Loucy (cell line): ENCODE data around the gene ODC1.

Source experiments
- H2AFZ ChIP-seq: fragments of 200-600 bp; sonication (generic); 2 replicates; pipeline ENCODE4 v1.6.0; 2016; ENCODE audit warnings: antibody characterized with exemption, mild to moderate bottlenecking, low read length, moderate library complexity
- H3F3A ChIP-seq: fragments of 200-600 bp; 2 replicates; pipeline ENCODE4 v1.6.0; 2016; ENCODE audit warnings: antibody characterized with exemption, low read depth, mild to moderate bottlenecking
- H3K27me3 ChIP-seq: fragments of 200-600 bp; sonication (generic); 2 replicates; pipeline ENCODE4 v1.6.1; 2014; ENCODE audit warnings: low read length, mild to moderate bottlenecking; ENCODE audit not compliant: insufficient read depth, poor library complexity, severe bottlenecking
- H3K36me3 ChIP-seq: fragments of 200-600 bp; sonication (generic); 2 replicates; pipeline ENCODE4 v1.6.1; 2016; ENCODE audit warnings: low read length; ENCODE audit not compliant: insufficient read depth
- H3K4me1 ChIP-seq: fragments of 200-600 bp; sonication (generic); 2 replicates; pipeline ENCODE4 v1.5.1; 2014; ENCODE audit warnings: low read length, mild to moderate bottlenecking; ENCODE audit not compliant: insufficient read depth, poor library complexity, severe bottlenecking
- H3K4me2 ChIP-seq: fragments of 200-600 bp; sonication (generic); 2 replicates; pipeline ENCODE4 v1.6.0; 2014; ENCODE audit warnings: antibody characterized with exemption, low read length, low read depth, mild to moderate bottlenecking; ENCODE audit not compliant: poor library complexity, severe bottlenecking
- H3K4me3 ChIP-seq: fragments of 200-600 bp; sonication (generic); 2 replicates; pipeline ENCODE4 v1.5.1; 2014; ENCODE audit warnings: low read length, mild to moderate bottlenecking, mixed read lengths; ENCODE audit not compliant: poor library complexity, severe bottlenecking
- H3K79me2 ChIP-seq: fragments of 200-600 bp; sonication (generic); 2 replicates; pipeline ENCODE4 v1.6.1; 2014; ENCODE audit warnings: low read length; ENCODE audit not compliant: insufficient read depth
- H3K9ac ChIP-seq: fragments of 200-600 bp; sonication (generic); 2 replicates; pipeline ENCODE4 v1.6.0; 2014; ENCODE audit warnings: mild to moderate bottlenecking, low read depth, low read length, moderate library complexity; ENCODE audit not compliant: poor library complexity, severe bottlenecking
- H3K9me2 ChIP-seq: fragments of 200-600 bp; sonication (generic); replicated peaks from 2 replicates; pipeline ENCODE4 v1.6.1; 2016; ENCODE audit warnings: low read depth, low read length, mixed read lengths
- H3K9me3 ChIP-seq: fragments of 200-600 bp; sonication (generic); 2 replicates; pipeline ENCODE4 v1.6.1; 2014; ENCODE audit warnings: mild to moderate bottlenecking, antibody characterized with exemption, low read length, low read depth; ENCODE audit not compliant: insufficient read depth
- H4K20me1 ChIP-seq: fragments of 200-600 bp; sonication (generic); 2 replicates; pipeline ENCODE4 v1.6.0; 2014; ENCODE audit warnings: antibody characterized with exemption, low read length, mild to moderate bottlenecking; ENCODE audit not compliant: insufficient read depth, poor library complexity, severe bottlenecking
- EZH2phosphoT487 ChIP-seq: fragments of 200-600 bp; IDR thresholded peaks from 2 replicates; pipeline ENCODE4 v1.6.1; 2018; ENCODE audit warnings: antibody characterized with exemption, mild to moderate bottlenecking, moderate library complexity, borderline replicate concordance
- TF ChIP-seq, protein P1 (sequence below): fragments of 200-600 bp; sonication (generic); conservative IDR thresholded peaks from 2 replicates; pipeline ENCODE4 v1.5.1; 2014; ENCODE audit warnings: mild to moderate bottlenecking, antibody characterized with exemption, low read length

The ODC1 gene

DNA sequence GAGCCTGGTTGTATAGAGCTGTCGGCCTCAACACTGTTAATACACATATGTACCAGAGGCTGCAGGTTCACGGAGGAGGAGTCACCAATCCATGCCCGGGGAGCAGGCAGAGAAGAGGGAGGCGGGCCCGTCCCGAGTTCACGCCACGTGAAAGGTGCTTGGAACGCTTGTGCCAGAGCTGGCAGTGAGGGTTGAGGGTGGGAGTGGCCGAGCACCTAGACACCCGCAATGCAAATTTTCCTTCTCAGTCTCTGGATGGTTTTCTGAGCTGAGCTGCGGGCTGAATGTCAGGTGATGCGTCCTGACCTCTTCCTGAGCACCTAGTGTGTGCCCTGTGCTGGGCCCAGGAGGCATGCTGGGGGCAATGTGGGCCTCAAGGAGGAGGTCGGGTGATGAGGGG lies 52.2 kb downstream of the ODC1 start:
- Histone ChIP-seq H3F3A (no peaks in the 10 kb centered on the region), H3K9ac (no peak overlapping the region), H3K27me3 (no peaks in the 10 kb centered on the region), H2AFZ (no peak overlapping the region), H3K4me2 (no peak overlapping the region), H4K20me1 (no peaks in the 10 kb centered on the region), H3K4me1 (peaks cover 20% of the 10 kb centered on the region), H3K36me3 (peaks cover 6% of the 10 kb centered on the region; the same call in 1 of the 2 replicates), H3K79me2 (peaks cover 53% of the 10 kb centered on the region; the same call in 1 of the 2 replicates), H3K9me3 (no peaks in the 10 kb centered on the region), H3K9me2 (no peaks in the 10 kb centered on the region), H3K4me3 (no peak overlapping the region)
- TF ChIP-seq EZH2phosphoT487, result no peak
- TF ChIP-seq, protein P1, sequence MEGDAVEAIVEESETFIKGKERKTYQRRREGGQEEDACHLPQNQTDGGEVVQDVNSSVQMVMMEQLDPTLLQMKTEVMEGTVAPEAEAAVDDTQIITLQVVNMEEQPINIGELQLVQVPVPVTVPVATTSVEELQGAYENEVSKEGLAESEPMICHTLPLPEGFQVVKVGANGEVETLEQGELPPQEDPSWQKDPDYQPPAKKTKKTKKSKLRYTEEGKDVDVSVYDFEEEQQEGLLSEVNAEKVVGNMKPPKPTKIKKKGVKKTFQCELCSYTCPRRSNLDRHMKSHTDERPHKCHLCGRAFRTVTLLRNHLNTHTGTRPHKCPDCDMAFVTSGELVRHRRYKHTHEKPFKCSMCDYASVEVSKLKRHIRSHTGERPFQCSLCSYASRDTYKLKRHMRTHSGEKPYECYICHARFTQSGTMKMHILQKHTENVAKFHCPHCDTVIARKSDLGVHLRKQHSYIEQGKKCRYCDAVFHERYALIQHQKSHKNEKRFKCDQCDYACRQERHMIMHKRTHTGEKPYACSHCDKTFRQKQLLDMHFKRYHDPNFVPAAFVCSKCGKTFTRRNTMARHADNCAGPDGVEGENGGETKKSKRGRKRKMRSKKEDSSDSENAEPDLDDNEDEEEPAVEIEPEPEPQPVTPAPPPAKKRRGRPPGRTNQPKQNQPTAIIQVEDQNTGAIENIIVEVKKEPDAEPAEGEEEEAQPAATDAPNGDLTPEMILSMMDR, result no peak

DNA sequence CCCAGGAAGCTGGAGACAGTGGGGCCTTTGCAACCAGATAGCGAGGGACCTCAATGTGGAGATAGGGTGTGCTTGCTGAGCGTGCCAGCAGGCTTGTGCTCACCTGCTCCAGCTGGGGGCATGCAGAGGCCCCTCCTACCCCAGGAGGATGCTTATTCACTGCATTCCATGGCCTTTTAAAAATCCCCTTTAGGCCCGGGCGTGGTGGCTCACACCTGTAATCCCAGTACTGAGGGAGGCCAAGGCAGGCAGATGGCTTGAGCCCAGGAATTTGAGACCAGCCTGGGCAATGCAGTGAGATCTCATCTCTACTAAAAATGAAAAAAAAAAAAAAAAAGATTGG lies 54.5 kb downstream of the ODC1 start:
- Histone ChIP-seq H3K79me2 (peaks cover 74% of the 10 kb centered on the region; the same call in 1 of the 2 replicates), H3K9me2 (no peaks in the 10 kb centered on the region), H3K4me2 (no peak overlapping the region), H3K9ac (no peak overlapping the region), H4K20me1 (no peaks in the 10 kb centered on the region), H2AFZ (no peak overlapping the region), H3K4me3 (no peak overlapping the region), H3F3A (no peaks in the 10 kb centered on the region), H3K4me1 (peaks cover 6% of the 10 kb centered on the region), H3K9me3 (no peaks in the 10 kb centered on the region), H3K36me3 (no peaks in the 10 kb centered on the region; the same call in 1 of the 2 replicates), H3K27me3 (no peaks in the 10 kb centered on the region)
- no peak for TF ChIP-seq EZH2phosphoT487
- TF ChIP-seq, protein P1, result no peak

DNA sequence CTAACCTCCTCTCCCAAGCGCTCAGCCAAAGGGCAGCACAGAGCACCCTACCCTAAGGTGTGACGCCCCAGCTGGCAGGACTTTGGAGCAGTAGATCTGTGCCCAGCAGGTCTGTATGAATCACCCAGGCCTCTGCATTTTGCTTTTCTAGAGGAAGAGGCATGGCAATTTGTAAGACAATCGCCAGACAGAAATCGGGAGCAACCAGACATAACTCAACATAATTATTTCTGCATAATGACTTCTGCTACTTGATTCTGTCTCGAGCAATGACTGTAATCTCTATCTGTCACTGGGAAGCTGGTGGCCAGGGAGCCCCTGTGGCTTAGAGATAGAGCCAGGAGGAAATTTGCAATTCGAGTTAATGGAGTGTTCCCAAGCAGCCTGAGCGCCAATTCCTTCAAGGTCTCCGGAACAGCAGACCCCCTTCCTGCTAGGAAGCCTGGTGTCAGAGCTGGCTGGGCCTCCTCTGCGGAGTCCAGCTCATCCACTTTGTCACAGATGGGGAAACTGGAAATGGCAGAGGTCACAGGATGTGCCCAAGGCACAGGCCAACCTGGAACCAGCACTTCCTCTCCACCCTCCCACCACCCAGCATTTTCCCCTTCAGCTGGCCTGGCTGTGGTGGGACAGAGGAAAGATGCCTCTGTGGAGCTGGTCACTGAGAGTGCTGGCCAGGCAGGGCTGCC lies 55.0 kb downstream of the ODC1 start:
- Histone ChIP-seq H3K9me3 (no peaks in the 10 kb centered on the region), H4K20me1 (no peaks in the 10 kb centered on the region), H3K9me2 (no peaks in the 10 kb centered on the region), H3K4me2 (no peak overlapping the region), H3K79me2 (peaks cover 79% of the 10 kb centered on the region; the same call in 1 of the 2 replicates), H3K4me1 (peaks cover 6% of the 10 kb centered on the region), H3K4me3 (no peak overlapping the region), H3F3A (no peaks in the 10 kb centered on the region), H3K27me3 (no peaks in the 10 kb centered on the region), H3K36me3 (no peaks in the 10 kb centered on the region; the same call in 1 of the 2 replicates), H2AFZ (no peak overlapping the region), H3K9ac (no peak overlapping the region)
- TF ChIP-seq, protein P1, result no peak
- no peak for TF ChIP-seq EZH2phosphoT487
